ENCODE results near the gene CD300A.
"Not testable (repeated sequence)": the region's sequence is repeated elsewhere in the genome, so short reads cannot be mapped to it uniquely, and the experiment has no call there.

CD300A gene

DNA sequence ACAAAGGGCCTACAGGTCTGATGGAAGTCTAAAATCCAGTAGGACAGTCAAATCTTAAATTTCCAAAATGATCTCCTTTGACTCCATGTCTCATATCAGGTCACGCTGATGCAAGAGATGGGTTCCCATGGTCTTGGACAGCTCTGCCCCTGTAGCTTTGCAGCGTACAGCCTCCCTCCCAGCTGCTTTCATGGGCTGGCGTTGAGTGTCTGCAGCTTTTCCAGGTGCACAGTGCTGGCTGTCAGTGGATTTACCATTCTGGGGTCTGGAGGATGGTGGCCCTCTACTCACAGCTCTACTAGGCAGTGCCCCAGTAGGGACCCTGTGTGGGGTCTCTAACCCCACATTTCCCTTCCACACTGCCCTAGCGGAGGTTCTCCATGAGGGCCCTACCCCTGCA is 21.8 kb downstream of the CD300A start:
- not testable (repeated sequence) for H3K36me3 ChIP-seq (ENCODE audit: control insufficient read depth in 5 of 5, insufficient read depth in 5 of 5, low read length in 5 of 5); H3K4me3 ChIP-seq (ENCODE audit: low read depth in 1 of 5, low read length in 5 of 5); H3K9ac ChIP-seq (ENCODE audit: low read length in 5 of 5); H3K27me3 ChIP-seq (ENCODE audit: control insufficient read depth in 5 of 5, insufficient read depth in 4 of 5, low read length in 5 of 5); H3K27ac ChIP-seq (ENCODE audit: low read depth, low read length); H3K4me1 ChIP-seq (ENCODE audit: control insufficient read depth in 5 of 5, insufficient read depth in 5 of 5, low read length in 5 of 5); H3K9me3 ChIP-seq (ENCODE audit: control insufficient read depth in 5 of 5, low read length in 5 of 5)

DNA sequence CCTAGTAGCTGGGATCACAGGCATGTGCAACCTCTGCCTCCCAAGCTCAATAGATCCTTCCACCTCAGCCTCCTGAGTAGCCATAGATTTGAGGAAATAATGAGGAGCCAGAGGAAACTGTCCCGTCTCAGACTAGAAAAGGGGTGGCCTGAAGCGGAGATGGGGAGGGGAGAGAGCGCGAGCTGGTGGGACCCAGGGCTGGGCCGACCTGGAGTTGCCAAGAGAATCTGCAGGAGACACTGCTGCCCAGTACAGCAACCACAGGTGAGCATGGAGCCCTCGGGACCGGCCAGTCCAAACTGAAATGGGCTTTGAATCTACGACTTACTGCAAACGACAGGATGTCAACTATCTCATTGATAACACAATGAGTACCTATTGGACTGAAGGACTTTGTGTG is 24.3 kb downstream of the CD300A start:
- H3K27me3 ChIP-seq (ENCODE audit: control insufficient read depth in 5 of 5, insufficient read depth in 4 of 5, low read length in 5 of 5): peaks cover 0 to under 1% (median 0%) of the 10 kb centered on the region in 5 donors
- H3K4me3 ChIP-seq (ENCODE audit: low read depth in 1 of 5, low read length in 5 of 5): no peak overlapping the region
- H3K4me1 ChIP-seq (ENCODE audit: control insufficient read depth in 5 of 5, insufficient read depth in 5 of 5, low read length in 5 of 5): peaks cover 0 to 5% (median 0%) of the 10 kb centered on the region in 5 donors
- H3K36me3 ChIP-seq (ENCODE audit: control insufficient read depth in 5 of 5, insufficient read depth in 5 of 5, low read length in 5 of 5): no peaks in the 10 kb centered on the region
- no peak overlapping the region for H3K27ac ChIP-seq (ENCODE audit: low read depth, low read length)
- H3K9ac ChIP-seq (ENCODE audit: low read length in 5 of 5): no peak overlapping the region
- H3K9me3 ChIP-seq (ENCODE audit: control insufficient read depth in 5 of 5, low read length in 5 of 5): no peaks in the 10 kb centered on the region

DNA sequence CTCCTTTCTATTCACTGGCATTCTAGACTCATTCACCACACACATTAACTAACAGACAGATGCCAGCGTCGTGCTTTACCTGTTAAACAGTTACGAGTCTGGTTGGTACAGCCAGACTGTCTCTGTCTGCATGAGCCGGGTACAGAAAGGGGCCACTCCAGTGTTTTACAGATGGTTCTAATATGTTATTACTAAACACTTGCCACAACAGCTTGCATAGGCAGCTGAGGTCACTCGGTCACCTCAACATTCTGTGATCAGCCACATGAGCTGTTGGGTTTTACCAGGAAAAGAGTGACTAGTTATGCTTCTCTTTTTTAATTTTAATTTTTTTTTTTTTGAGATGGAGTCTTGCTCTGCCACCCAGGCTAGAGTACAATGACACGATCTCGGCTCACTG is 25.2 kb downstream of the CD300A start:
- Histone ChIP-seq H3K9ac (ENCODE audit: low read length in 5 of 5) (no peak overlapping the region), H3K36me3 (ENCODE audit: control insufficient read depth in 5 of 5, insufficient read depth in 5 of 5, low read length in 5 of 5) (no peaks in the 10 kb centered on the region), H3K27ac (ENCODE audit: low read depth, low read length) (no peak overlapping the region), H3K9me3 (ENCODE audit: control insufficient read depth in 5 of 5, low read length in 5 of 5) (no peaks in the 10 kb centered on the region), H3K27me3 (ENCODE audit: control insufficient read depth in 5 of 5, insufficient read depth in 4 of 5, low read length in 5 of 5) (no peaks in the 10 kb centered on the region), H3K4me1 (ENCODE audit: control insufficient read depth in 5 of 5, insufficient read depth in 5 of 5, low read length in 5 of 5) (peaks cover 0 to 5% (median 0%) of the 10 kb centered on the region in 5 donors), H3K4me3 (ENCODE audit: low read depth in 1 of 5, low read length in 5 of 5) (no peak overlapping the region)

DNA sequence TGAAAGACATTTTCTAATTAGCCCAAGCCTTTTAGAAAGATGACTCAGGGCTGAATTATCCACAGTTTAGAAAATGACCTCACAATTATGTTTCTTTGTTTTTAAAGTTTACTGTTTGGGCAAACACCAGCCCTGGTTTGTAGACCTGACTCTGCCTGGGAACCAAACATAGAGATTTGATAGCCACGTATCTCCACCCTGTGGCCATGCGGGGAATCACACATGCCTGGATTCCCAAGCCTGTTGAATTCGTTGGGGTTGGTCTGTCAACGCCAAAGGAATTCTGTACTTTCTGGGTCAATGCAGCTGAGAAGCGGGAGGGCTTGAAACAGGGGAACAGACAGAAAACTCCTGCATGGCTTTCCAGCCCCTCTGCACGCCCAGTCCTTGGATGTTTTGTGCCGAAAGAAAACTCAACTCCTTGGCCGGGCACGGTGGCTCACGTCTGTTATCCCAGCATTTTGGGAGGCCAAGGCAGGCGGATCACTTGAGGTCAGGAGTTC is 26.9 kb downstream of the CD300A start:
- Histone ChIP-seq H3K27me3 (ENCODE audit: control insufficient read depth in 5 of 5, insufficient read depth in 4 of 5, low read length in 5 of 5) (no peaks in the 10 kb centered on the region), H3K36me3 (ENCODE audit: control insufficient read depth in 5 of 5, insufficient read depth in 5 of 5, low read length in 5 of 5) (no peaks in the 10 kb centered on the region), H3K9ac (ENCODE audit: low read length in 5 of 5) (no peak overlapping the region), H3K4me3 (ENCODE audit: low read depth in 1 of 5, low read length in 5 of 5) (no peak overlapping the region), H3K27ac (ENCODE audit: low read depth, low read length) (no peak overlapping the region), H3K9me3 (ENCODE audit: control insufficient read depth in 5 of 5, low read length in 5 of 5) (no peaks in the 10 kb centered on the region), H3K4me1 (ENCODE audit: control insufficient read depth in 5 of 5, insufficient read depth in 5 of 5, low read length in 5 of 5) (peaks cover 0 to 5% (median 0%) of the 10 kb centered on the region in 5 donors)

DNA sequence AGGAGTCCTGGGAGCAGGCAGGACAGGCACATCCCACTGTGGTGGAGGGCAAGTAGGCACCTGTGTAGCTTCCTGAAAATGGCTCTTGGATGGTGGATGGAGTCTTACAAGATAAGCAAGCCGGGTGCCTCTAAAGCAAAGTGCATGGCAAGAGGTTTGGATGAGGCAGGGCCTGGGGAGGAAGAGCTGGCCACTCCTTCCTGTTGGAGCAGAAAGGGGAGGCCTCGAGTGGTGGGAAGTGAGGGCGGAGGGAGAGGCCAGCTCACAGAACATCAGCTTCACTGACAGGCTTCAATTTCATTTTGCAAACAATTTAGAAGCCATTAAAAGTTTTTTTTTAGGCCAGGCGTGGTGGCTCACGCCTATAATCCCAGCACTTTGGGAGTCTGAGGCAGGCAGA is 31.0 kb downstream of the CD300A start:
- Histone ChIP-seq H3K27ac (ENCODE audit: low read depth, low read length) (no peak overlapping the region), H3K4me1 (ENCODE audit: control insufficient read depth in 5 of 5, insufficient read depth in 5 of 5, low read length in 5 of 5) (peaks cover 0 to 5% (median 0%) of the 10 kb centered on the region in 5 donors), H3K4me3 (ENCODE audit: low read depth in 1 of 5, low read length in 5 of 5) (no peak overlapping the region), H3K27me3 (ENCODE audit: control insufficient read depth in 5 of 5, insufficient read depth in 4 of 5, low read length in 5 of 5) (no peaks in the 10 kb centered on the region), H3K9ac (ENCODE audit: low read length in 5 of 5) (no peak overlapping the region), H3K36me3 (ENCODE audit: control insufficient read depth in 5 of 5, insufficient read depth in 5 of 5, low read length in 5 of 5) (no peaks in the 10 kb centered on the region), H3K9me3 (ENCODE audit: control insufficient read depth in 5 of 5, low read length in 5 of 5) (no peaks in the 10 kb centered on the region)

DNA sequence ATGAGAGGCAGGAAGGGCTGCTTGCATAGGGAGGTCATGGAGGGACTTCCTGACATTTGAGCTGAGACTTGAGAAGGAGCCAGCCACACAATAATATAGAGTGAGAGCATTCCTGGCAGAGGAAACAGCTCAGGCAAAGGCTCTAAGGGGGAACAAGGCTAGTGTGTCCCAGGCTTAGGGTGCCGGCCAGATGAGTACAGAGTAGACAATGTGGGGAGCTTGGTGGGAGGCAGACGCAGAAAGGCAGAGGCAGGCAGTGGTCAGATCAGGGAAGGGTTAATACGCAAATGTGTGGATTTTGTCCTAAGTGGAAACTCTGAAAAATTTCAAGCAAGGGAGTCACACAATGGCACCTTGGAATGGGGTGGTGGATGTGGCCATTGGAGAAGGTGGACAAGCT is 33.6 kb downstream of the CD300A start:
- Histone ChIP-seq H3K27ac (ENCODE audit: low read depth, low read length) (no peak overlapping the region), H3K9ac (ENCODE audit: low read length in 5 of 5) (no peak overlapping the region), H3K4me1 (ENCODE audit: control insufficient read depth in 5 of 5, insufficient read depth in 5 of 5, low read length in 5 of 5) (no peaks in the 10 kb centered on the region), H3K36me3 (ENCODE audit: control insufficient read depth in 5 of 5, insufficient read depth in 5 of 5, low read length in 5 of 5) (no peaks in the 10 kb centered on the region), H3K4me3 (ENCODE audit: low read depth in 1 of 5, low read length in 5 of 5) (no peak overlapping the region), H3K9me3 (ENCODE audit: control insufficient read depth in 5 of 5, low read length in 5 of 5) (no peaks in the 10 kb centered on the region), H3K27me3 (ENCODE audit: control insufficient read depth in 5 of 5, insufficient read depth in 4 of 5, low read length in 5 of 5) (no peaks in the 10 kb centered on the region)

DNA sequence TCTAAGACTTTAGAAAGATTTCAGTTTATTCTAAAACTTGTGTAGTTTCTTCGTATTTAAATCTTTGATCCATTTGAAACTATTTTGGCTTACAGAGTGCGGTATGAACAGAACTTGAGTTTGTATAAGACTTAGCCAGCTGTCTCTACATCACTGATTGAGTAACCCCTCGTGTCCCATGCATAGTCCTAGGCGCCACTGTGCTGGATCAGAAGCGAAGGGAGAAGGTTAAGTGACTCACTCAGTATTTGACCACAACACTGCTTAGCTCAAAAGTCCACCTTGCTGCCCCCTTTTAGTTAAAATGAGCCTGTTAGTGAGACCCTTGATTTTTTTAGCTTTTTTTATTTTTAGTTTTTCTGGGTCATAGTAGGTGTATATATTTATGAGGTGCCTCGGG is 36.4 kb downstream of the CD300A start:
- H3K36me3 ChIP-seq (ENCODE audit: control insufficient read depth in 5 of 5, insufficient read depth in 5 of 5, low read length in 5 of 5): no peaks in the 10 kb centered on the region
- no peaks in the 10 kb centered on the region for H3K27me3 ChIP-seq (ENCODE audit: control insufficient read depth in 5 of 5, insufficient read depth in 4 of 5, low read length in 5 of 5)
- no peaks in the 10 kb centered on the region for H3K4me1 ChIP-seq (ENCODE audit: control insufficient read depth in 5 of 5, insufficient read depth in 5 of 5, low read length in 5 of 5)
- no peak overlapping the region for H3K27ac ChIP-seq (ENCODE audit: low read depth, low read length)
- no peak overlapping the region for H3K4me3 ChIP-seq (ENCODE audit: low read depth in 1 of 5, low read length in 5 of 5)
- no peak overlapping the region for H3K9ac ChIP-seq (ENCODE audit: low read length in 5 of 5)
- H3K9me3 ChIP-seq (ENCODE audit: control insufficient read depth in 5 of 5, low read length in 5 of 5): no peaks in the 10 kb centered on the region

DNA sequence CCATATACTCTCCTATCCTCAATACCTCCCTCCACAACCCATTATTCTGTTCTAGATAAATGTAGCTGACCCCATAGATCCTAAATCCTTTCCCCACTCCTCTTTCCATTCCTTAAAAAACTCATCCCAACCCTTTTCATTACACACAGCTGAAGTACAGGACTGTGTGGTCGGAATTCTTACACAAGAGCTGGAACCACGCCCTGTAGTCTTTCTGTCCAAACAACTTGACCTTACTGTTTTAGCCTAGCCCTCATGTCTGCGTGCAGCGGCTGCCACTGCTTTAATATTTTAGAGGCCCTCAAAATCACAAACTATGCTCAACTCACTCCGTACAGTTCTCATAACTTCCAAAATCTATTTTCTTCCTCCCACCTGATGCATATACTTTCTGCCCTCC is 37.5 kb downstream of the CD300A start:
- not testable (repeated sequence) for H3K9ac ChIP-seq (ENCODE audit: low read length in 5 of 5); H3K9me3 ChIP-seq (ENCODE audit: control insufficient read depth in 5 of 5, low read length in 5 of 5); H3K4me3 ChIP-seq (ENCODE audit: low read depth in 1 of 5, low read length in 5 of 5); H3K36me3 ChIP-seq (ENCODE audit: control insufficient read depth in 5 of 5, insufficient read depth in 5 of 5, low read length in 5 of 5); H3K27me3 ChIP-seq (ENCODE audit: control insufficient read depth in 5 of 5, insufficient read depth in 4 of 5, low read length in 5 of 5); H3K27ac ChIP-seq (ENCODE audit: low read depth, low read length); H3K4me1 ChIP-seq (ENCODE audit: control insufficient read depth in 5 of 5, insufficient read depth in 5 of 5, low read length in 5 of 5)

DNA sequence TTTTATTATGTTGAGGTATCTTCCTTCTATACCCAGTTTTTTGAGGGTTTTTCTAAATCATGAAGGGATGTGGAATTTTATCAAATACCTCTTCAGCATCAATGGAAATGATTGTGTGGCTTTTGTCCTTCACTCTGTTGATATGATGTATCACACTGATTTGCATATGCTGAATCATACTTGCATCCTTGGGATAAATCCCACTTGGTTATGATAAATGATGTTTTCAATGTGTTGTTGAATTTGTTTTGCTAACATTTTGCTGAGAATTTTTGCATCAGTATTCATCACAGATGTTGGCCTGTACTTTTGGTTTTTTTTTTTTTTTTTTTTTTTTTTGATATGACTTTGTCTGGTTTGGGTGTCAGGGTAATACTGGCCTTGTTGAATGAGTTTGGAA is 41.7 kb downstream of the CD300A start:
- Histone ChIP-seq H3K9ac (ENCODE audit: low read length in 5 of 5) (no peak overlapping the region), H3K4me3 (ENCODE audit: low read depth in 1 of 5, low read length in 5 of 5) (no peak overlapping the region), H3K4me1 (ENCODE audit: control insufficient read depth in 5 of 5, insufficient read depth in 5 of 5, low read length in 5 of 5) (peaks cover 0 to 8% (median 4%) of the 10 kb centered on the region in 5 donors), H3K27me3 (ENCODE audit: control insufficient read depth in 5 of 5, insufficient read depth in 4 of 5, low read length in 5 of 5) (no peaks in the 10 kb centered on the region), H3K36me3 (ENCODE audit: control insufficient read depth in 5 of 5, insufficient read depth in 5 of 5, low read length in 5 of 5) (no peaks in the 10 kb centered on the region), H3K27ac (ENCODE audit: low read depth, low read length) (no peak overlapping the region), H3K9me3 (ENCODE audit: control insufficient read depth in 5 of 5, low read length in 5 of 5) (no peaks in the 10 kb centered on the region)

DNA sequence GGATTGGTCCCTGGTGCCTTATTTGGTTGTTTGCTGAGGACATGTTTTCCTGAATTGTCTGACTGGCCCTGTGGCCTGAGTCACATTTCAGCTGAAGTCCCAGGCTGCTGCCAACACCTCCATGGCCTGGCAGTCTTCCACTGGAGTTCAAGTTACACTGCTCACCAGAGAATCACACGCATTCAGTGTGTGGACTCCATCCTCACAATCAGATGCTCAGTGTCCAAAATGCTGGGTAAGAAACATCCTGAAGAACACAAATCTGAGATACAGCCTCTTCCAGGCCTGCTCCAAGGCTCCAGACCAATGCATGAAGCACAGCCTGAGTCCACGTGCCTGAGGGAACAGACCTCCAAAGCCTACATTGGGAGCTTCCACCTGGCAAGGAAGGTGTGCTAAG is 45.6 kb downstream of the CD300A start:
- Histone ChIP-seq H3K4me1 (ENCODE audit: control insufficient read depth in 5 of 5, insufficient read depth in 5 of 5, low read length in 5 of 5) (peaks cover 0 to 8% (median 4%) of the 10 kb centered on the region in 5 donors), H3K27me3 (ENCODE audit: control insufficient read depth in 5 of 5, insufficient read depth in 4 of 5, low read length in 5 of 5) (no peaks in the 10 kb centered on the region), H3K4me3 (ENCODE audit: low read depth in 1 of 5, low read length in 5 of 5) (no peak overlapping the region), H3K9me3 (ENCODE audit: control insufficient read depth in 5 of 5, low read length in 5 of 5) (peaks cover 0 to 3% (median 0%) of the 10 kb centered on the region in 5 donors), H3K9ac (ENCODE audit: low read length in 5 of 5) (no peak overlapping the region), H3K27ac (ENCODE audit: low read depth, low read length) (no peak overlapping the region), H3K36me3 (ENCODE audit: control insufficient read depth in 5 of 5, insufficient read depth in 5 of 5, low read length in 5 of 5) (no peaks in the 10 kb centered on the region)

DNA sequence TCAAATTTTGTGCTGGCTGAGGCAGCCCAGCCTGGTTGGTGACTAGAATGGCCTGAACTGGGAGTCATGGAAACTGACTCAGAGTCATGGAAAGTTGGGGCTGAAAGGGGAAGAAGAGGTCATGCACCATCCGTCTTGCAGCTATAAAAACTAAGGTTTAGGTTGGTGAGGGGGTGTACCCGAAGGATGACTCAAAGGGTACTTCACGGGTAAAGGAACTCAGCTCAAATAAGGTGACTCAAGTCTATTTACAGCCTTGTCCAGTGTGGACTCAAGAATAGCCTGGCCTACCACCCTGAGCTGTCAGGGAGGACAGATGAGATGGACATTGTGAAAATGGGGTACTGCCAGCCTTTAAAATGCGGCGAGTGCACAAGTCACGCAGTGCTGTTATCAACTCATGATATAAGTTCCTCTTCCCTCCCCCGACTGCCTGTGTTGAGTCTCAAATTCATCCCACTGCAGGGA is 46.2 kb downstream of the CD300A start:
- Histone ChIP-seq H3K9ac (ENCODE audit: low read length in 5 of 5) (no peak overlapping the region), H3K4me1 (ENCODE audit: control insufficient read depth in 5 of 5, insufficient read depth in 5 of 5, low read length in 5 of 5) (peaks cover 0 to 8% (median 4%) of the 10 kb centered on the region in 5 donors), H3K27ac (ENCODE audit: low read depth, low read length) (no peak overlapping the region), H3K36me3 (ENCODE audit: control insufficient read depth in 5 of 5, insufficient read depth in 5 of 5, low read length in 5 of 5) (no peaks in the 10 kb centered on the region), H3K4me3 (ENCODE audit: low read depth in 1 of 5, low read length in 5 of 5) (no peak overlapping the region), H3K27me3 (ENCODE audit: control insufficient read depth in 5 of 5, insufficient read depth in 4 of 5, low read length in 5 of 5) (no peaks in the 10 kb centered on the region), H3K9me3 (ENCODE audit: control insufficient read depth in 5 of 5, low read length in 5 of 5) (peaks cover 0 to 3% (median 0%) of the 10 kb centered on the region in 5 donors)
